OCI-LY7 (cell line): ENCODE results near the gene BRICD5. TPM values are rescaled to one million over a fixed set of nuclear protein-coding genes. Genes with fewer than 3 reads are reported as not detected.

Source experiments
- BruUV-seq: library from RNA; stranded (reverse); fragments of 400-500 nt; replicated peaks from 2 replicates; lab custom pipeline; 2021; lab: Mats Ljungman, UMichigan
- CTCF ChIA-PET: fragments of 300-600 bp; sonication (Branson Sonifier 250); formaldehyde crosslinking; loops from one replicate; lab custom pipeline; 2022; ENCODE audit warnings: antibody characterized with exemption; ENCODE audit not compliant: unreplicated experiment; lab: Charles Lee
- POLR2A ChIA-PET: fragments of 300-600 bp; sonication (Branson Sonifier 250); formaldehyde crosslinking; loops from one replicate; lab custom pipeline; 2022; ENCODE audit warnings: antibody characterized with exemption; lab: Charles Lee
- DNase-seq: peaks from one replicate; pipeline ENCODE4 v3.0.0-alpha.2; 2015; ENCODE audit warnings: low spot score
- H2AFZ ChIP-seq: fragments of 200-600 bp; sonication (generic), shearing (Covaris generic); 2 replicates; pipeline ENCODE4 v1.6.1; 2014; ENCODE audit warnings: mild to moderate bottlenecking, antibody characterized with exemption, low read length, moderate library complexity
- H3K27ac ChIP-seq: fragments of 200-600 bp; sonication (generic); 2 replicates; pipeline ENCODE4 v1.5.1; 2014; ENCODE audit warnings: mixed run types, low read depth, mild to moderate bottlenecking, moderate library complexity, low read length, inconsistent platforms; ENCODE audit not compliant: poor library complexity, severe bottlenecking
- H3K36me3 ChIP-seq: fragments of 200-600 bp; sonication (generic); 2 replicates; pipeline ENCODE4 v1.6.1; 2014; ENCODE audit warnings: mild to moderate bottlenecking, antibody characterized with exemption, low read length, moderate library complexity, mixed read lengths; ENCODE audit not compliant: insufficient read depth
- H3K4me1 ChIP-seq: fragments of 200-600 bp; sonication (generic); 2 replicates; pipeline ENCODE4 v1.5.1; 2014; ENCODE audit warnings: mild to moderate bottlenecking, low read length; ENCODE audit not compliant: insufficient read depth, poor library complexity, severe bottlenecking
- H3K4me2 ChIP-seq: fragments of 200-600 bp; sonication (generic); 2 replicates; pipeline ENCODE4 v1.6.1; 2014; ENCODE audit warnings: mild to moderate bottlenecking, low read length
- H3K4me3 ChIP-seq: fragments of 200-600 bp; sonication (generic); 2 replicates; pipeline ENCODE4 v1.5.1; 2014; ENCODE audit warnings: mild to moderate bottlenecking, low read depth, low read length; ENCODE audit not compliant: poor library complexity, severe bottlenecking
- H3K79me2 ChIP-seq: fragments of 200-600 bp; sonication (generic); 2 replicates; pipeline ENCODE4 v1.6.1; 2016; ENCODE audit warnings: low read depth, mild to moderate bottlenecking, low read length, moderate library complexity, mixed read lengths; ENCODE audit not compliant: insufficient read depth
- H3K9me2 ChIP-seq: fragments of 200-600 bp; sonication (generic); 2 replicates; pipeline ENCODE4 v1.6.1; 2016; ENCODE audit warnings: mild to moderate bottlenecking, low read length, mixed read lengths; ENCODE audit not compliant: insufficient read depth
- H3K9me3 ChIP-seq: fragments of 200-600 bp; sonication (generic); 2 replicates; pipeline ENCODE4 v1.6.1; 2014; ENCODE audit warnings: mild to moderate bottlenecking, mixed run types, low read length, mixed read lengths
- H4K20me1 ChIP-seq: fragments of 200-600 bp; sonication (generic); 2 replicates; pipeline ENCODE4 v1.6.1; 2014; ENCODE audit warnings: mild to moderate bottlenecking, antibody characterized with exemption, low read length, moderate library complexity, mixed read lengths; ENCODE audit not compliant: insufficient read depth
- CTCF ChIP-seq: fragments of 200-600 bp; sonication (generic); conservative IDR thresholded peaks from 2 replicates; pipeline ENCODE4 v1.5.1; 2014; ENCODE audit warnings: mild to moderate bottlenecking, antibody characterized with exemption, low read length, moderate library complexity, mixed read lengths
- EZH2phosphoT487 ChIP-seq: fragments of 200-600 bp; sonication (generic); IDR thresholded peaks from 2 replicates; pipeline ENCODE4 v1.6.1; 2018; ENCODE audit warnings: low read depth, borderline replicate concordance, mild to moderate bottlenecking, mixed run types, antibody characterized with exemption, low read length, moderate library complexity, mixed read lengths
- intact Hi-C: fragments of 100-400 bp; cut with micrococcal nuclease; formaldehyde crosslinking; loops from one replicate; pipeline ENCODE4 v1.10.0; 2022; ENCODE audit not compliant: unreplicated experiment
- total RNA-seq, 2 experiments: library from RNA; depleted of rRNA in 1 of 2; stranded (reverse); fragments of >200 nt in 1 of 2; shearing (Covaris generic) in 1 of 2; gene quantifications; 2 replicates each; pipeline ENCODE4 v1.2.3, GENCODE V29; 2014 to 2022

BRICD5 gene
- total RNA-seq, 2 experiments from 2014 or later, result 30.4 to 31.7 TPM

GRCh38 chr16:2208772-2209171 lies 1.9 kb downstream of the BRICD5 start:
- Histone ChIP-seq H2AFZ (no peak overlapping the region), H3K4me2 (no peak overlapping the region), H3K4me1 (peaks cover 31% of the 10 kb centered on the region), H3K36me3 (peaks cover 46% of the 10 kb centered on the region), H3K27ac (no peak overlapping the region), H3K9me2 (no peaks in the 10 kb centered on the region), H3K9me3 (no peaks in the 10 kb centered on the region), H4K20me1 (peaks cover 13% of the 10 kb centered on the region; the same call in 1 of the 2 replicates), H3K4me3 (no peak overlapping the region), H3K79me2 (peaks cover 25% of the 10 kb centered on the region; the same call in 1 of the 2 replicates)
- POLR2A ChIA-PET, result interaction anchor here (1.3 kb wide), 1 partner anchor 68 kb away, joined by 3 read pairs; no protein-coding TSS in a partner anchor
- no TSS peak for BruUV-seq
- intact Hi-C loops, result no loop called here
- no peak for DNase-seq
- CTCF ChIA-PET, result no interaction called here
- TF ChIP-seq EZH2phosphoT487 (no peak), CTCF (no peak)

GRCh38 chr16:2208308-2208707 lies 2.4 kb downstream of the BRICD5 start:
- Histone ChIP-seq H2AFZ (no peak overlapping the region), H3K36me3 (peaks cover 46% of the 10 kb centered on the region), H4K20me1 (peaks cover 9% of the 10 kb centered on the region; the same call in 1 of the 2 replicates), H3K4me1 (peaks cover 31% of the 10 kb centered on the region), H3K4me3 (no peak overlapping the region), H3K4me2 (no peak overlapping the region), H3K27ac (no peak overlapping the region), H3K9me3 (no peaks in the 10 kb centered on the region), H3K9me2 (no peaks in the 10 kb centered on the region), H3K79me2 (peaks cover 21% of the 10 kb centered on the region; the same call in 1 of the 2 replicates)
- no TSS peak for BruUV-seq
- DNase-seq, result no peak
- ChIA-PET POLR2A (interaction anchor here (1.3 kb wide), 1 partner anchor 68 kb away, joined by 3 read pairs; no protein-coding TSS in a partner anchor), CTCF (no interaction called here)
- intact Hi-C loops, result no loop called here
- no peak for TF ChIP-seq CTCF
- TF ChIP-seq EZH2phosphoT487, result no peak

GRCh38 chr16:2207872-2208271 lies 2.8 kb downstream of the BRICD5 start:
- no peak for DNase-seq
- no TSS peak for BruUV-seq
- POLR2A ChIA-PET, result interaction anchor here (1.3 kb wide), 1 partner anchor 68 kb away, joined by 3 read pairs; no protein-coding TSS in a partner anchor
- H4K20me1 ChIP-seq, result 0 out of 2 replicates have a peak, but pooled peaks cover 4% of the 10 kb centered on the region
- CTCF ChIA-PET, result interaction anchor here (0.6 kb wide), 1 partner anchor 14 kb away, joined by 3 read pairs; no protein-coding TSS in a partner anchor
- H3K4me2 ChIP-seq, result no peak overlapping the region
- intact Hi-C loops, result no loop called here
- no peak for TF ChIP-seq EZH2phosphoT487
- no peak for TF ChIP-seq CTCF
- H3K36me3 ChIP-seq, result peaks cover 44% of the 10 kb centered on the region
- no peak overlapping the region for H2AFZ ChIP-seq
- H3K9me3 ChIP-seq, result no peaks in the 10 kb centered on the region
- H3K27ac ChIP-seq, result no peak overlapping the region
- peaks cover 27% of the 10 kb centered on the region for H3K4me1 ChIP-seq
- H3K4me3 ChIP-seq, result no peak overlapping the region
- H3K79me2 ChIP-seq, result peaks cover 16% of the 10 kb centered on the region; the same call in 1 of the 2 replicates
- H3K9me2 ChIP-seq, result no peaks in the 10 kb centered on the region
